CD4-positive, alpha-beta T cell (primary cell): ENCODE measurements around the gene VPS13A. TPM values are rescaled to one million over a fixed set of nuclear protein-coding genes. Genes with fewer than 3 reads are reported as not detected.

Experiments used
- ATAC-seq: fragments of 200-7000 bp; cut with Tn5 transposase; one replicate; pipeline ENCODE4 v1.10.0; 2022; ENCODE audit warnings: mild to moderate bottlenecking; ENCODE audit not compliant: poor library complexity
- CTCF ChIA-PET: fragments of 350-600 bp; sonication (Branson Sonifier 250); formaldehyde crosslinking; loops from one replicate; lab custom pipeline; 2021; ENCODE audit warnings: antibody characterized with exemption, inconsistent platforms; lab: Charles Lee
- POLR2A ChIA-PET: fragments of 350-600 bp; sonication (Branson Sonifier 250); formaldehyde crosslinking; loops from one replicate; lab custom pipeline; 2021; ENCODE audit warnings: antibody characterized with exemption, inconsistent platforms; lab: Charles Lee
- DNase-seq, 14 experiments: peaks; one replicate each; pipeline ENCODE4 v3.0.0-alpha.2; 2013 to 2020; ENCODE audit warnings: mixed read lengths in 2 of 14
- H3K27ac ChIP-seq, 2 donors: one replicate each; pipeline versions ENCODE4 v1.5.1 to v1.7.0; 2013; ENCODE audit warnings: low read length in 2 of 2, low read depth in 1 of 2, mild to moderate bottlenecking in 1 of 2
- H3K27me3 ChIP-seq, 2 experiments: 1 replicate in 1 of 2; 2 replicates in 1 of 2; pipeline versions ENCODE4 v1.6.1 to v1.7.0; 2013; ENCODE audit warnings: low read length in 2 of 2, control low read depth in 1 of 2, mild to moderate bottlenecking in 1 of 2, moderate library complexity in 1 of 2; ENCODE audit not compliant: insufficient read depth in 2 of 2, control insufficient read depth in 1 of 2
- H3K36me3 ChIP-seq: one replicate; pipeline ENCODE4 v1.6.1; 2013; ENCODE audit warnings: low read length, control low read depth; ENCODE audit not compliant: insufficient read depth
- H3K4me1 ChIP-seq: one replicate; pipeline ENCODE4 v1.6.1; 2013; ENCODE audit warnings: low read length, control low read depth; ENCODE audit not compliant: insufficient read depth
- H3K4me3 ChIP-seq: one replicate; pipeline ENCODE4 v1.5.1; 2013; ENCODE audit warnings: mild to moderate bottlenecking, low read length, moderate library complexity
- H3K9me3 ChIP-seq, 2 experiments: 1 replicate in 1 of 2; 2 replicates in 1 of 2; pipeline versions ENCODE4 v1.6.1 to v1.7.0; 2013; ENCODE audit warnings: low read length in 2 of 2, mild to moderate bottlenecking in 2 of 2, control low read depth in 1 of 2, moderate library complexity in 1 of 2; ENCODE audit not compliant: control insufficient read depth in 1 of 2, insufficient read depth in 1 of 2
- H3K27ac Mint-ChIP-seq: one replicate; pipeline ENCODE4 v1.8.0; 2020; ENCODE audit warnings: mixed read lengths
- H3K27me3 Mint-ChIP-seq: one replicate; pipeline ENCODE4 v1.8.0; 2021; ENCODE audit warnings: mixed read lengths
- H3K36me3 Mint-ChIP-seq: one replicate; pipeline ENCODE4 v1.8.0; 2021; ENCODE audit warnings: low read depth, mixed read lengths
- H3K4me1 Mint-ChIP-seq: one replicate; pipeline ENCODE4 v1.8.0; 2021; ENCODE audit warnings: low read depth, mixed read lengths
- H3K4me3 Mint-ChIP-seq: one replicate; pipeline ENCODE4 v1.8.0; 2020; ENCODE audit warnings: mild to moderate bottlenecking, mixed read lengths
- H3K9me3 Mint-ChIP-seq: one replicate; pipeline ENCODE4 v1.8.0; 2020; ENCODE audit warnings: mixed read lengths
- intact Hi-C, 2 experiments: fragments of 100-400 bp; cut with DNase I in 1 of 2; cut with micrococcal nuclease in 1 of 2; formaldehyde crosslinking; loops; one replicate each; pipeline versions ENCODE4 v1.15.1 to v1.9.0; 2023 to 2025; cut with DNase I, micrococcal nuclease
- total RNA-seq, 174 experiments: library from RNA in 2 of 174; stranded (reverse) in 2 of 174; gene quantifications; one replicate each; pipeline ENCODE4 v1.2.3 and lab custom pipeline; 2021 to 2026
- TF ChIP-seq, protein P1 (sequence below): fragments of 200-600 bp; IDR thresholded peaks from one replicate; pipeline ENCODE4 v1.8.0; 2022; ENCODE audit warnings: antibody characterized with exemption, mild to moderate bottlenecking

Gene VPS13A
- total RNA-seq, 2 experiments from 2014 or later = 37.3 to 41.1 TPM

DNA sequence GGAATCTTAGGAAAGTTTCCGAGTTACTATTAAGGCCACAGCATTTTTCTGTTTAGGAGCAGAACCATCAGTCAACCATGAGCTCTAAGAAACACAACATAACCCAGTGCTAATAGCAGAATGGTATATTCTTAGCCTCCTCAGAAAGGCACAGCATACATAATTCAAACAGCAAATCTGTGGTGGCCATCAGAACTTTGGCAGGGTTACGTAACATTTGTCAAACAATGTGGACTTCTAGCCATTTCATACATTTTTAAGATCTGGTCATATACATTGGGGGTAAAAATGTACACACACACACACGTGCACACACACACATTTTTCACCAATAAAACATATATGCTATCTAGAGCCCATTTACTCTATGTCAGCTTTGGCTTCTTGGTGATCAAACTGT lies 245.6 kb downstream of the VPS13A start:
- Histone ChIP-seq H3K27me3 (no peaks in the 10 kb centered on the region), H3K9me3 (peaks cover 0 to 5% of the 10 kb centered on the region in 2 experiments), H3K36me3 (no peaks in the 10 kb centered on the region), H3K27ac (no peak overlapping the region), H3K4me1 (no peaks in the 10 kb centered on the region), H3K4me3 (no peak overlapping the region)
- Mint-ChIP-seq H3K4me3 (no peak overlapping the region), H3K36me3 (no peaks in the 10 kb centered on the region), H3K27me3 (no peaks in the 10 kb centered on the region), H3K4me1 (no peaks in the 10 kb centered on the region), H3K27ac (no peak overlapping the region), H3K9me3 (peaks cover 2% of the 10 kb centered on the region)
- ATAC-seq = no peak
- ChIA-PET POLR2A (no interaction called here), CTCF (no interaction called here)
- TF ChIP-seq, protein P1, sequence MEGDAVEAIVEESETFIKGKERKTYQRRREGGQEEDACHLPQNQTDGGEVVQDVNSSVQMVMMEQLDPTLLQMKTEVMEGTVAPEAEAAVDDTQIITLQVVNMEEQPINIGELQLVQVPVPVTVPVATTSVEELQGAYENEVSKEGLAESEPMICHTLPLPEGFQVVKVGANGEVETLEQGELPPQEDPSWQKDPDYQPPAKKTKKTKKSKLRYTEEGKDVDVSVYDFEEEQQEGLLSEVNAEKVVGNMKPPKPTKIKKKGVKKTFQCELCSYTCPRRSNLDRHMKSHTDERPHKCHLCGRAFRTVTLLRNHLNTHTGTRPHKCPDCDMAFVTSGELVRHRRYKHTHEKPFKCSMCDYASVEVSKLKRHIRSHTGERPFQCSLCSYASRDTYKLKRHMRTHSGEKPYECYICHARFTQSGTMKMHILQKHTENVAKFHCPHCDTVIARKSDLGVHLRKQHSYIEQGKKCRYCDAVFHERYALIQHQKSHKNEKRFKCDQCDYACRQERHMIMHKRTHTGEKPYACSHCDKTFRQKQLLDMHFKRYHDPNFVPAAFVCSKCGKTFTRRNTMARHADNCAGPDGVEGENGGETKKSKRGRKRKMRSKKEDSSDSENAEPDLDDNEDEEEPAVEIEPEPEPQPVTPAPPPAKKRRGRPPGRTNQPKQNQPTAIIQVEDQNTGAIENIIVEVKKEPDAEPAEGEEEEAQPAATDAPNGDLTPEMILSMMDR = no peak
- intact Hi-C loops = no loop called here
- no peak for DNase-seq

DNA sequence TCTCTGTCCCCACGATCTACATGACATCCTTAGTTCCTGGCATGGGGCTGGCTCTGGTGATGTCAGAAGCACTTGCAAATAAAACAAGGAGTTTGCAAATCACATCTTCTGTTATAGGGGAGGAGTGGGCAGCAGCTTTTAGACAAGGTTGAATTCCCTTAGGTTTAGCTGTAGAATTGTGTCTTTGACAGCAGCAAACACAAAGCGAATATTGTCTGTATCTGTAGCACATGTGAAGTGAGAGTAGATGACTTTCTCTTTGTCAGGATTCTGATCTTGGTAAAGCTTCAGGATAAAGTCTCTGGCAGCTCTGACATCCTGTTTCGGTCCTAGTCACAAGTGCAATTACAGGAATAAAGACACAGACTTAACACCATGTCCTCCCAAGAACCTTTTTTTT lies 246.5 kb downstream of the VPS13A start:
- Mint-ChIP-seq H3K9me3 (peaks cover 2% of the 10 kb centered on the region), H3K4me1 (no peaks in the 10 kb centered on the region), H3K36me3 (no peaks in the 10 kb centered on the region), H3K4me3 (no peak overlapping the region), H3K27me3 (no peaks in the 10 kb centered on the region), H3K27ac (no peak overlapping the region)
- Histone ChIP-seq H3K36me3 (no peaks in the 10 kb centered on the region), H3K27me3 (no peaks in the 10 kb centered on the region), H3K4me3 (no peak overlapping the region), H3K9me3 (peaks cover 0 to 5% of the 10 kb centered on the region in 2 experiments), H3K27ac (no peak overlapping the region), H3K4me1 (no peaks in the 10 kb centered on the region)
- intact Hi-C loops = no loop called here
- ChIA-PET CTCF (no interaction called here), POLR2A (no interaction called here)
- ATAC-seq (no peak), DNase-seq (no peak)
- TF ChIP-seq, protein P1 = no peak

DNA sequence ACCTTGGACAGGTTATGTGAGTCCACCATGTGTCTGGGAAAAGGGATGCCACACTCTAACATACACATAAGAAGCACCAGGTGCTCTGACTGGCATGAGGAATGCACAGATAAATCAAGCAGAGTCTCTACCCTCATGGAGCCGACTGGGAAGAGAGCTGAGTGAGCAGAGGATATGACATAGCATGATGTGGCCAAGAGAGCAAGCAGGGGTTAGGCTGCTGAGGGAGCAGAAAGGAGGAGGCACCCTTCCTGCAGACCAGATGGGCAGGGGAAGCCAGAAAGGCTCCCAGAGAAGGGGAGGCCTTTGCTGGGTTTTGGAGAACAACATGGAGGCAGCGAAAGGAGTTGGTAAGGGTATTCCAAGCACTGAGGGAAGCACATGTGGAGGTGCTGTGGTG lies 247.7 kb downstream of the VPS13A start:
- no peak overlapping the region for H3K27ac Mint-ChIP-seq
- Histone ChIP-seq H3K27ac (no peak overlapping the region), H3K36me3 (no peaks in the 10 kb centered on the region), H3K9me3 (peaks cover 0 to 5% of the 10 kb centered on the region in 2 experiments), H3K4me1 (no peaks in the 10 kb centered on the region), H3K27me3 (no peaks in the 10 kb centered on the region), H3K4me3 (no peak overlapping the region)
- intact Hi-C loops = no loop called here
- CTCF ChIA-PET = no interaction called here
- DNase-seq (no peak), ATAC-seq (no peak)
- no peaks in the 10 kb centered on the region for H3K27me3 Mint-ChIP-seq
- TF ChIP-seq, protein P1 = no peak
- no peak overlapping the region for H3K4me3 Mint-ChIP-seq
- no peaks in the 10 kb centered on the region for H3K4me1 Mint-ChIP-seq
- no peaks in the 10 kb centered on the region for H3K36me3 Mint-ChIP-seq
- POLR2A ChIA-PET = no interaction called here
- H3K9me3 Mint-ChIP-seq = peaks cover 2% of the 10 kb centered on the region
